Neural cell (in vitro differentiated cells): ENCODE results near the gene CD300LF. TPM values are rescaled to one million over a fixed set of nuclear protein-coding genes. Genes with fewer than 3 reads are reported as not detected.

Experiments
- H2AFZ ChIP-seq: fragments of 200-600, 300-800 bp; sonication (generic), shearing (Covaris generic); 2 replicates; pipeline ENCODE4 v1.6.0; 2014; ENCODE audit warnings: low read depth, mild to moderate bottlenecking, antibody characterized with exemption, low read length, moderate library complexity
- H3F3A ChIP-seq: fragments of 200-600 bp; shearing (Covaris generic); 2 replicates; pipeline ENCODE4 v1.6.1; 2016; ENCODE audit warnings: mild to moderate bottlenecking, moderate library complexity, mixed read lengths, antibody characterized with exemption, low read length; ENCODE audit not compliant: insufficient read depth, poor library complexity, severe bottlenecking
- H3K27ac ChIP-seq: fragments of 200-600, 300-800 bp; sonication (generic), shearing (Covaris generic); 2 replicates; pipeline ENCODE4 v1.5.1; 2014; ENCODE audit warnings: mild to moderate bottlenecking, low read length, moderate library complexity
- H3K27me3 ChIP-seq: fragments of 300-800, 200-600 bp; sonication (generic), shearing (Covaris generic); 2 replicates; pipeline ENCODE4 v1.6.0; 2014; ENCODE audit warnings: mild to moderate bottlenecking, low read depth, low read length, moderate library complexity; ENCODE audit not compliant: insufficient read depth
- H3K36me3 ChIP-seq: fragments of 300-800, 200-600 bp; sonication (generic), shearing (Covaris generic); 2 replicates; pipeline ENCODE4 v1.5.1; 2014; ENCODE audit warnings: mild to moderate bottlenecking, antibody characterized with exemption, low read length, moderate library complexity; ENCODE audit not compliant: insufficient read depth
- H3K4me2 ChIP-seq: fragments of 300-800, 200-600 bp; sonication (generic), shearing (Covaris generic); 2 replicates; pipeline ENCODE4 v1.6.0; 2014; ENCODE audit warnings: mild to moderate bottlenecking, low read length
- H3K4me3 ChIP-seq: fragments of 300-800, 200-600 bp; sonication (generic), shearing (Covaris generic); 2 replicates; pipeline ENCODE4 v1.5.1; 2014; ENCODE audit warnings: mild to moderate bottlenecking, low read length, moderate library complexity
- H3K79me2 ChIP-seq: fragments of 200-600 bp; shearing (Covaris generic); replicated peaks from 2 replicates; pipeline ENCODE4 v1.6.0; 2014; ENCODE audit warnings: mild to moderate bottlenecking, low read length, moderate library complexity; ENCODE audit not compliant: insufficient read depth
- H3K9ac ChIP-seq: fragments of 300-800, 200-600 bp; sonication (generic), shearing (Covaris generic); 2 replicates; pipeline ENCODE4 v1.6.1; 2016; ENCODE audit warnings: mild to moderate bottlenecking, low read length, mixed read lengths
- H3K9me2 ChIP-seq: fragments of 200-600 bp; shearing (Covaris generic); 2 replicates; pipeline ENCODE4 v1.6.1; 2016; ENCODE audit warnings: mild to moderate bottlenecking, low read length, mixed read lengths; ENCODE audit not compliant: insufficient read depth
- H3K9me3 ChIP-seq: fragments of 200-600, 300-800 bp; sonication (generic), shearing (Covaris generic); 2 replicates; pipeline ENCODE4 v1.6.1; 2016; ENCODE audit warnings: mild to moderate bottlenecking, mixed run types, low read length, moderate library complexity, mixed read lengths
- H4K20me1 ChIP-seq: fragments of 200-600 bp; shearing (Covaris generic); 2 replicates; pipeline ENCODE4 v1.6.1; 2016; ENCODE audit warnings: mild to moderate bottlenecking, mixed run types; ENCODE audit not compliant: insufficient read depth
- CTCF ChIP-seq: fragments of 450-650 bp; IDR thresholded peaks from 2 replicates; pipeline ENCODE4 v1.5.1; 2014; ENCODE audit warnings: antibody characterized with exemption, mild to moderate bottlenecking, moderate library complexity; ENCODE audit not compliant: poor library complexity, severe bottlenecking
- EP300 ChIP-seq: fragments of 450-650 bp; conservative IDR thresholded peaks from 2 replicates; pipeline ENCODE4 v1.6.1; 2014; ENCODE audit warnings: antibody characterized with exemption, mild to moderate bottlenecking, moderate library complexity; ENCODE audit not compliant: poor library complexity, severe bottlenecking
- EZH2 ChIP-seq: fragments of 200-600, 300-800 bp; shearing (Covaris generic), sonication (generic); IDR thresholded peaks from 2 replicates; pipeline ENCODE4 v1.6.1; 2014; ENCODE audit warnings: antibody characterized with exemption, low read length, borderline replicate concordance, mild to moderate bottlenecking; ENCODE audit not compliant: insufficient read depth, poor library complexity, severe bottlenecking
- MXI1 ChIP-seq: fragments of 450-650 bp; conservative IDR thresholded peaks from 2 replicates; pipeline ENCODE4 v1.6.1; 2014; ENCODE audit warnings: antibody characterized with exemption, mild to moderate bottlenecking; ENCODE audit not compliant: poor library complexity, severe bottlenecking
- POLR2AphosphoS5 ChIP-seq: IDR thresholded peaks from 2 replicates; pipeline ENCODE4 v1.6.1; 2012
- RAD21 ChIP-seq: fragments of 450-650 bp; conservative IDR thresholded peaks from 2 replicates; pipeline ENCODE4 v1.6.1; 2014; ENCODE audit warnings: antibody characterized with exemption, mild to moderate bottlenecking, moderate library complexity
- SMC3 ChIP-seq: fragments of 450-650 bp; conservative IDR thresholded peaks from 2 replicates; pipeline ENCODE4 v1.6.1; 2014; ENCODE audit warnings: antibody characterized with exemption, mild to moderate bottlenecking, moderate library complexity; ENCODE audit not compliant: poor library complexity
- TAF1 ChIP-seq: IDR thresholded peaks from 2 replicates; pipeline ENCODE4 v1.6.1; 2012; ENCODE audit warnings: low read depth
- polyA plus RNA-seq: library from polyadenylated mRNA; depleted of rRNA; stranded (reverse); fragments of >200 nt; gene quantifications from 2 replicates; pipeline ENCODE4 v1.2.3, GENCODE V29; 2014
- TF ChIP-seq, protein P1 (sequence below): IDR thresholded peaks from 2 replicates; pipeline ENCODE4 v1.6.1; 2012; ENCODE audit warnings: borderline replicate concordance

CD300LF gene
- polyA plus RNA-seq, 1 donor from 2014 or later, result not detected

DNA sequence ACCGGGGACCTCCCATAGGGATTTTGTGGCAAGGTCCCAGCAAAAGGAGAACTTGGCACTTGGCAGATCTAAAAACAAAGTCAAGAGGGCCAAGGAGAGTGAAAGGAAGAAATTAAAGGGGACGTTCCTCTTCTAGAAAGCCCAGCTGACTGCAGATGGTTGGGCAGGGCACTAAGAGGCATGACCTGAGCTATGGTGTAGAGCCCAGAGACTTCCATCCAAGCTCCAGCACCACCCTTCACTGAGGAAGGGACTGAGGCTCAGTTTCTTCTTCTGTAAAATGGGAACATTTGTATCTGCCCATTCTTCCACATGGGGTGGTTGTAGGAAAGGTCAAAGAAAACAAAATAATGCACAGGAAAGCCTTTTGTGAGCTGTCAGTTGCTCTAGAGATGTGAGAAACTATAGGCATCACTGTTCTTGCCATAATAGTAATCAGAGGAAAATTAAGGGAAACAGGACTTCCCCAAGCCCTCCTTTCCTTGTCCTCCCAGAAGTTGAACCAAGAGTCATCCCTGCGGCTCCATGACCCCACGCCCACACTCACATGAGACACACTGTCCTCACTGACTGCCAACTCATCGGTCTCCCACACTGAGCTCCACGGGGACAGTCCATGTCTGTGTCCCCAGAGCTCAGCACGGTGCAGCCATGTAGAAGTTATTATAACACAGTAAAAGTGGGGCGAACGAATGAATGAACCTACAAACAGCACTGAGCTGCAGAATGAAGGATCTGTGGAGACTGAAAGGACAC lies 10.4 kb downstream of the CD300LF start:
- Histone ChIP-seq H3K9me3 (no peaks in the 10 kb centered on the region), H4K20me1 (no peaks in the 10 kb centered on the region), H3K27ac (no peak overlapping the region), H2AFZ (no peak overlapping the region), H3K27me3 (no peaks in the 10 kb centered on the region), H3K36me3 (no peaks in the 10 kb centered on the region), H3K4me2 (no peak overlapping the region), H3K9ac (no peak overlapping the region), H3K9me2 (no peaks in the 10 kb centered on the region), H3F3A (no peaks in the 10 kb centered on the region), H3K4me3 (no peak overlapping the region), H3K79me2 (no peaks in the 10 kb centered on the region)
- TF ChIP-seq RAD21, result no peak
- TF ChIP-seq EZH2, result no peak
- TF ChIP-seq, protein P1, sequence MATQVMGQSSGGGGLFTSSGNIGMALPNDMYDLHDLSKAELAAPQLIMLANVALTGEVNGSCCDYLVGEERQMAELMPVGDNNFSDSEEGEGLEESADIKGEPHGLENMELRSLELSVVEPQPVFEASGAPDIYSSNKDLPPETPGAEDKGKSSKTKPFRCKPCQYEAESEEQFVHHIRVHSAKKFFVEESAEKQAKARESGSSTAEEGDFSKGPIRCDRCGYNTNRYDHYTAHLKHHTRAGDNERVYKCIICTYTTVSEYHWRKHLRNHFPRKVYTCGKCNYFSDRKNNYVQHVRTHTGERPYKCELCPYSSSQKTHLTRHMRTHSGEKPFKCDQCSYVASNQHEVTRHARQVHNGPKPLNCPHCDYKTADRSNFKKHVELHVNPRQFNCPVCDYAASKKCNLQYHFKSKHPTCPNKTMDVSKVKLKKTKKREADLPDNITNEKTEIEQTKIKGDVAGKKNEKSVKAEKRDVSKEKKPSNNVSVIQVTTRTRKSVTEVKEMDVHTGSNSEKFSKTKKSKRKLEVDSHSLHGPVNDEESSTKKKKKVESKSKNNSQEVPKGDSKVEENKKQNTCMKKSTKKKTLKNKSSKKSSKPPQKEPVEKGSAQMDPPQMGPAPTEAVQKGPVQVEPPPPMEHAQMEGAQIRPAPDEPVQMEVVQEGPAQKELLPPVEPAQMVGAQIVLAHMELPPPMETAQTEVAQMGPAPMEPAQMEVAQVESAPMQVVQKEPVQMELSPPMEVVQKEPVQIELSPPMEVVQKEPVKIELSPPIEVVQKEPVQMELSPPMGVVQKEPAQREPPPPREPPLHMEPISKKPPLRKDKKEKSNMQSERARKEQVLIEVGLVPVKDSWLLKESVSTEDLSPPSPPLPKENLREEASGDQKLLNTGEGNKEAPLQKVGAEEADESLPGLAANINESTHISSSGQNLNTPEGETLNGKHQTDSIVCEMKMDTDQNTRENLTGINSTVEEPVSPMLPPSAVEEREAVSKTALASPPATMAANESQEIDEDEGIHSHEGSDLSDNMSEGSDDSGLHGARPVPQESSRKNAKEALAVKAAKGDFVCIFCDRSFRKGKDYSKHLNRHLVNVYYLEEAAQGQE, result no peak
- TF ChIP-seq CTCF, result no peak
- TF ChIP-seq POLR2AphosphoS5, result no peak
- TF ChIP-seq MXI1, result no peak
- TF ChIP-seq SMC3, result no peak
- TF ChIP-seq TAF1, result no peak
- TF ChIP-seq EP300, result no peak

DNA sequence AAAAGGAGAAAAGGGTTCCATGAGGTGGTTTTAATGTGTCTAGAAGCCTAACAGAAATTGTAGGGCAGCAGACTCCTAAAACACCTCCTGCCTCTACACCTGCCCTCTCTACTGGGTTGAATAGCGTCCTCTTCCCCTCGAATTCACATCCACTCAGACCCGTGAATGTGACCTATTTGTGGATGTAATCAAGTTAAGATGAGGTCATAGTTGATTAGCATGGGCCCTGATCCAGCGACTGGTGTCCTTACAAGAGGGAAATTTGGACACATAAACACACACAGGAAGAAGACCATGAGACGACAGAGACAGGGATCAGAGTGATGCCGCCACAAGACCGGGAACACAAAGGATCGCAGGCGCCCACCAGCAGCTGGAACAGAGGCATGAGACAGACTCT lies 13.5 kb downstream of the CD300LF start:
- Histone ChIP-seq H3K9me2 (no peaks in the 10 kb centered on the region), H4K20me1 (no peaks in the 10 kb centered on the region), H3K9me3 (no peaks in the 10 kb centered on the region), H3K27me3 (no peaks in the 10 kb centered on the region), H3K27ac (no peak overlapping the region), H3K9ac (no peak overlapping the region), H3K36me3 (no peaks in the 10 kb centered on the region), H2AFZ (no peak overlapping the region), H3K79me2 (no peaks in the 10 kb centered on the region), H3K4me2 (no peak overlapping the region), H3K4me3 (no peak overlapping the region), H3F3A (no peaks in the 10 kb centered on the region)
- TF ChIP-seq RAD21 (no peak), SMC3 (no peak), EP300 (no peak), EZH2 (no peak), POLR2AphosphoS5 (no peak), CTCF (no peak), TAF1 (no peak)
- TF ChIP-seq, protein P1, result no peak
